ENCODE measurements around the gene TMPRSS4. TPM values are rescaled to one million over a fixed set of nuclear protein-coding genes. Genes with fewer than 3 reads are reported as not detected.

TMPRSS4 gene
- total and polyA plus RNA-seq, 4 donors, result 0.08 to 0.33 (median 0.24) TPM; not detected in 1

DNA sequence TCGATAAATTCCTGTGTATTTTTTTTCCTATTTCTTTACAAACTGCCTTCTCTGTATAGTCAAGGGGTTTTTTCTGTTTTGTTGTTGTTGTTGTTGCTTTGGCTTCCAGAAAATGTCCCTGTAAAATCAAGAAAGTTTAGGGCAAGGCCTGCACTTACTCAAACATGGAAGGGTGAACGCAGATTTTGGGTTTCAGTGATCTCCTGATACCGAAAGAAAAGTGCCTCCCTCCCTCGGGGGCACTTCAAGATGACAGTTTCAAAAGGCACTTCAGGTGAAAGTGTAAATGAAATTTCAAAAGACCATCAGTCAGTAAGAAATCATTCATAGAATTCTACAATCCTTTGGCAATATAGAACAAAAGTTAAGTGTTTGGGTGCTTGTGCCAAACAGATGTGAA, 43.4 kb upstream of the TMPRSS4 start:
- H3K4me3 ChIP-seq (ENCODE audit: low read depth in 1 of 3, low read length in 3 of 3), result no peak overlapping the region
- no peaks in the 10 kb centered on the region for H3K36me3 ChIP-seq (ENCODE audit: control insufficient read depth in 4 of 4, insufficient read depth in 3 of 4, low read depth in 1 of 4, low read length in 3 of 4)
- H3K4me1 ChIP-seq (ENCODE audit: control insufficient read depth in 4 of 4, insufficient read depth in 4 of 4, low read length in 3 of 4), result no peaks in the 10 kb centered on the region
- 83% methylated on average over 4 of the region's 4 CpGs for WGBS
- H3K9me3 ChIP-seq (ENCODE audit: control insufficient read depth in 4 of 4, low read length in 3 of 4), result no peaks in the 10 kb centered on the region
- H3K27me3 ChIP-seq (ENCODE audit: control insufficient read depth in 4 of 4, insufficient read depth in 4 of 4, low read length in 3 of 4), result no peaks in the 10 kb centered on the region
- H3K9ac ChIP-seq (ENCODE audit: low read depth in 1 of 2, low read length in 2 of 2), result no peak overlapping the region
- H3K27ac ChIP-seq (ENCODE audit: low read depth in 1 of 2, low read length in 2 of 2), result no peak overlapping the region
- DNase-seq (ENCODE audit: low spot score), result no peak
- TF ChIP-seq FOXA1 (IDR thresholded peaks at IDR 0.05) (no peak), HNF4G (IDR thresholded peaks at IDR 0.05) (no peak), SP1 (IDR thresholded peaks at IDR 0.05) (no peak), GABPA (IDR thresholded peaks at IDR 0.05 in 1 of 2, conservative IDR thresholded peaks at IDR 0.05 in 1 of 2) (no peak), NR2F2 (IDR thresholded peaks at IDR 0.05) (no peak), EGR1 (IDR thresholded peaks at IDR 0.05; ENCODE audit: low read depth in 2 of 2) (no peak), CTCF (IDR thresholded peaks at IDR 0.05; ENCODE audit: low read depth, low read length, missing input control) (no peak), FOXA2 (IDR thresholded peaks at IDR 0.05) (no peak)
- TF ChIP-seq, protein P1, sequence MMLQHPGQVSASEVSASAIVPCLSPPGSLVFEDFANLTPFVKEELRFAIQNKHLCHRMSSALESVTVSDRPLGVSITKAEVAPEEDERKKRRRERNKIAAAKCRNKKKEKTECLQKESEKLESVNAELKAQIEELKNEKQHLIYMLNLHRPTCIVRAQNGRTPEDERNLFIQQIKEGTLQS (IDR thresholded peaks at IDR 0.05), result no peak

DNA sequence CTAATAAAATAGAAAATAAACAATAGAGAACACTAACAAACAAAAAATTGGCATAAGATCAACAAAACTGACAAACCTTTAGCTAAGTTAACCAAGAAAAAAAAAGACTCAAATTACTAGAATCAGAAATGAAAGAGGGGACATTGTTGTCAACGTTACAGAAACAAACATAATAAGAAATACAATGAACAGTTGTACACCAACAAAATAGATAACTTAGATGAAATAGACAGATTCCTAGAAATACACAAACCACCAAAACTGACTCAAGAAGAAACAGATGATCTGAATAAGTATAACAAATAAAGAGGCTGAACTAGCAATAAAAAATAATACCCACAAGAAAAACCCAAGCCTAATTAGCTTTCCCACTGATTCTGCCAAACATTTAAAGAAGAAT, 34.7 kb upstream of the TMPRSS4 start:
- Histone ChIP-seq H3K4me3 (ENCODE audit: low read depth in 1 of 3, low read length in 3 of 3) (no peak overlapping the region), H3K4me1 (ENCODE audit: control insufficient read depth in 4 of 4, insufficient read depth in 4 of 4, low read length in 3 of 4) (peaks cover 0 to 6% (median 1%) of the 10 kb centered on the region in 4 donors), H3K36me3 (ENCODE audit: control insufficient read depth in 4 of 4, insufficient read depth in 3 of 4, low read depth in 1 of 4, low read length in 3 of 4) (no peaks in the 10 kb centered on the region), H3K27me3 (ENCODE audit: control insufficient read depth in 4 of 4, insufficient read depth in 4 of 4, low read length in 3 of 4) (no peaks in the 10 kb centered on the region), H3K27ac (ENCODE audit: low read depth in 1 of 2, low read length in 2 of 2) (no peak overlapping the region), H3K9me3 (ENCODE audit: control insufficient read depth in 4 of 4, low read length in 3 of 4) (no peaks in the 10 kb centered on the region), H3K9ac (ENCODE audit: low read depth in 1 of 2, low read length in 2 of 2) (no peak overlapping the region)
- WGBS, result 78% methylated on average over 1 of the region's 1 CpG
- TF ChIP-seq FOXA1 (IDR thresholded peaks at IDR 0.05), result no peak
- TF ChIP-seq, protein P1 (IDR thresholded peaks at IDR 0.05), result no peak
- TF ChIP-seq GABPA (IDR thresholded peaks at IDR 0.05 in 1 of 2, conservative IDR thresholded peaks at IDR 0.05 in 1 of 2), result no peak
- no peak for TF ChIP-seq HNF4A (conservative IDR thresholded peaks at IDR 0.05)
- no peak for TF ChIP-seq ZBTB33 (IDR thresholded peaks at IDR 0.05)
- TF ChIP-seq JUND (IDR thresholded peaks at IDR 0.05), result no peak
- no peak for TF ChIP-seq YY1 (IDR thresholded peaks at IDR 0.05)
- TF ChIP-seq EGR1 (IDR thresholded peaks at IDR 0.05; ENCODE audit: low read depth in 2 of 2), result no peak
- no peak for TF ChIP-seq TAF1 (conservative IDR thresholded peaks at IDR 0.05)
- TF ChIP-seq NR2F2 (IDR thresholded peaks at IDR 0.05), result no peak
- TF ChIP-seq RXRA (IDR thresholded peaks at IDR 0.05), result no peak
- no peak for TF ChIP-seq FOXA2 (IDR thresholded peaks at IDR 0.05)
- no peak for TF ChIP-seq SP1 (IDR thresholded peaks at IDR 0.05)
- no peak for TF ChIP-seq CTCF (IDR thresholded peaks at IDR 0.05; ENCODE audit: low read depth, low read length, missing input control)
- TF ChIP-seq REST (IDR thresholded peaks at IDR 0.05), result no peak
- TF ChIP-seq, protein P2, sequence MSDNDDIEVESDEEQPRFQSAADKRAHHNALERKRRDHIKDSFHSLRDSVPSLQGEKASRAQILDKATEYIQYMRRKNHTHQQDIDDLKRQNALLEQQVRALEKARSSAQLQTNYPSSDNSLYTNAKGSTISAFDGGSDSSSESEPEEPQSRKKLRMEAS (IDR thresholded peaks at IDR 0.05), result no peak
- no peak for TF ChIP-seq RAD21 (IDR thresholded peaks at IDR 0.05)
- DNase-seq (ENCODE audit: low spot score), result no peak
